NCI-H2196 (cell line): ENCODE results near the gene WDR70.
"Not testable (repeated sequence)": the region's sequence is repeated elsewhere in the genome, so short reads cannot be mapped to it uniquely, and the experiment has no call there.

Experiments
- DNase-seq: peaks from one replicate; lab custom pipeline; 2025; ENCODE audit not compliant: unreplicated experiment; lab: John Stamatoyannopoulos, UW

Gene WDR70

DNA sequence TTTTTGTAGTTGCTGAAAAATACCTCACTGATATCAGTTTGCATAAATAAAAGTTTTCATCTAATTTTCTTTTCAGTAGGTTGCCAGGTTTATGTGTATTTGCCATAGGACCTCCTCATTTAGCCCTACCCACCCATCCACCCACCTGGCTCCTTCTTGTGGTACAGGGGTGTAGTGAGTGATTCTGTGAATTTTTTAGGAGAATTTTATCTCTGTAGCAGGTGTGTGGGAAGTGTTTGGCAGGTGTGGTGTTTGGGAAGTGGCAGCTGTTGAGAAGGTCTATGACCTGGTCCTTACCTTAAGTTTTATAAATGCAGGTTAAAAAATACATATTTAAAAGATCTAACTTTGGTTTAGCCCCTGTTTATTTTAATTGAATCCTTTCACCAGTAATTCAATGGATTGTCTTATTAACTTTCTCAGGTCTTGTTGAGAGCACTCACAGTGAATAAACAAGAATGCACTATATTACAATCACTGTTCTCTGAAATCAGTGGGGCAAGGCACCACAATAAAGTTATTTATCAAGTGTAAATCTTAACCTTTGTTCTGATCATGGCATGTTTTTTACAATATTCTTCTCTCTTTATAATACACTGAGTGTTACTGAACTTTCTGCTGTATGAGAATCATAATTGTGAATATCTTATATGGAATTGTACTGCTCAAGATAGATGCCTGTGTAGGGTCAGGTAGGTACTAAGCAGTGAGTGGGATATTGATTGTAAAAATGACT is 189.1 kb downstream of the WDR70 start:
- DNase-seq = no peak

DNA sequence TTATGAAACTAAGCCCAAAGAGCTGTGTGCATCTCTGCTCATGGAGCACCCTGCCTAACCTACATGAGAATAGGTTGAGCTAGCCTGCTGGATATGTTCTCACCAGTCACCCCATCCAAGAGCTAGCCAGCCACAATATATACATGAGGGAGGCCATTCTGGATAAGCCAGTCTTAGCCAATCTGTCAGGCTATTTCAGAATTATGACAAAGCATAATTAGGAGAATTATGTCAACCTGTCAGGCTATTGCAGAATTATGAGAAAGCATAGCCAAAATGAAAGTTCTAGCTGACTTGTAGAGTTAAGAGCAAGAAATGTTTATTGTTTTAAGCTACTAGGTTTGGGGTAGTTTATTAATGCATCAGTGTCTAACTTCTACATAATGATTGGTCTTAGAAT is 189.8 kb downstream of the WDR70 start:
- no peak for DNase-seq

DNA sequence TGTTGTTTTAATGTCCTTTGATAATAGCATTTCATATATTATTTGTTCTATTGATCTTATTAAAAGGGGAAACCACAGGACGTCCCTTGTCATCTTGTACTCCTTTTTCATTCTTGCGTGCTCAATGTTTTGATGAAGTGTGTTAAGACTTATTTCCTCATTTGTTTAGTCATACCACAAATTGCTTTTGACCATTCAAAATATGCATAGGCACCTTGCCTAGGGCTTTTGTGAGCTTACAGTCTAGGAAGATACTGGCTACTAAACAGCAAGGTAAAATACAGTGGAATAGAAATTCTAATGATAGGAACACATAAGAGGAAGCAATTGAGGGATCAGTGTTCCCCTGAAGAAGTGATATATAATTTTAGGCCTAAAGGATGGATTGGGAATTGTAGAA is 190.3 kb downstream of the WDR70 start:
- DNase-seq = no peak

DNA sequence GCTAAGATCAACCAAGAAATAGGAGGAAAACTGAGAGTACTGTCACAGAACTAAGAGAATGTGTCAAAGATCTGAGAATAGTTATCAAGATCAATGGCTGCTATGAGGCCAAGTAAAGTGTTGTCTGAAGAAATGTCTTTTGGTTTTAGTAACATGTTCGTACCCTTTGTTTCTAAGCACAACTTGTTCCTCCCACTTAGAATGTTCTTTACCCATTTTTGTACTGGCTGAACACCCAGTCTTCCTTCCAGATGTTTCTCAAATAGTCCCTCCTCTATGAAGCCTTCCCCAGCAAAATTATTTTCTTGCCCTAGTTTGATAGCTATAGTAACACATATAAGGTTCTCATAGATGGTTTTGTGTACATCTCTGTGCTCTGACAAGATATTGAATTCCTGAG is 191.5 kb downstream of the WDR70 start:
- DNase-seq = no peak

DNA sequence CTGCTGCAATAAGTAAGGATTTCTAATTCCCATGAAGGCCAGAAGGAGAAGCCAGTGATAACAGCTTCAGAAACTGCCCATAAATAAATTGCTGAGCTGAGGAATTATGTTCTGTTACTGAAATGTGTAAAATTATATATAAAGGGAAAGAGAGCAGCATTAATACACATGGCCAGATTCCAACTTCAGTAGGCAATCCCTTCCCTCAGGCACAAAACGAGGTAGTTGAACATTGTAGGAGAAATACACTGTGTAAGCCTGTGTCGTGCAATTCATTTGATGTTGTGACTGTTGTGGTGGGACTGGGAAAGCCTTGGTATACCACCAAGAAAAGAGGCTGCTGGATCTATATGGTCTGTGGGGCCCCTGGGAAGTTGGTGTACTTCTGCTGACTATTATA is 192.9 kb downstream of the WDR70 start:
- DNase-seq = no peak

DNA sequence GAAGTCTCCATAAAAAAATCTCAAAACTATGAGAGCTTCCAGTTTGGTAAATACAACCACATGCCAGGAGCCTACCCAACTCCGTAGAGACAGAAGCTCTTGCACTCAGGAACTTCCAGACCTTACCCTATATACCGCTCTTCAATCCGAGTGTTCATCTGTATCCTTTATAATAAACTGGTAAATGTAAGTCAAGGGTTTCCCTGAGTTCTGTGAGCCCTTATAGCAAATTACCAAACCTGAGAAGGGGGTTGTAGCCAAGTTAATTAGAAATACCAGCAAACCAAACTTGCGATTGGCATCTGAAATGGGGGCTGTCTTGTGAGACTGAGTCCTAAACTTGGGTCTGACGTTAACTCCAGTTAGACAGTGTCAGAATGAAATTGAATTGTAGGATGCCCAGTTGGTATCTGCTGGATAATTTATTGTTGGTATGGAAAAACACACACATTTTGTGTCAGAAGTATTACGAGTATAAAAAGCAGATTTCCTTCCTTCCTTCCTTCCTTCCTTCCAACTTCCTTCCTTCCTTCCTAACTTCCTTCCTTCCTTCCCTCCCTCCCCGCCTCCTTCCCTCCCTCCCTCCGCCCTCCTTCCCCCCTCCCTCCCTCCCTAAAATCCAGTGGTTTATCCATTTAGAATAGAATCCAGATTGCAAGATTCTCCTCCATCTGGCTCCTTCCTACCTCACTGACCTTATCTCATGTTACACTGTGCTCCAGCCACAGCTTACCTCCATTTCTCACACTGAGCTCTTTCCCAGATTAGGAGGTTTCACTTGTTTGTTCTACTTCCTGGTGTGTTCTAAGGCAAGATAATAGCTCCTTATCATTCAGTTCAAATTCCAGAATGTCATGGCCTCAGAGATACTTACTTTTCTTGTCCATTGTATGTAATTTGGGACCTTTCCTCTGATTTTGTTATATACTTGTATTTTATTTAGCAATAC is 196.7 kb downstream of the WDR70 start:
- peak; percentile 17 for DNase-seq

DNA sequence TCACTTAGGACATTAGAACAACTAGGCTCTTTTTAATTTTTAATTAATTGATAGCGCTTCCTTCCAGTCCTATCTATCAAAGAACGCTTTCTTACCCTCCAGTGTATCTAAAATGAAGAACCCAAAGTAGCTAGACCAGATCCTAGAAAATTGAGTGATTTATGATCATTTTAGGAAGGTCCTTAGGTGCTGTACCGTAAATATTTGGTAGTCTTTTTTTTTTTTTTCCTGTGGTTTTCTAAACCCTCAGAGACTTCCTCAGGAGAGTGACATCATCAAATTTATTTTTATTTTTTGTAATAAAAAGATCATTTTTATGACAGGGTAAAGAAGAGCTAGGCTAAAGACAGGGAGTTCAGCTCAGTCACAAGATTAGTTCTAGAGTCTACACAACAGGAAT is 197.4 kb downstream of the WDR70 start:
- DNase-seq = no peak

DNA sequence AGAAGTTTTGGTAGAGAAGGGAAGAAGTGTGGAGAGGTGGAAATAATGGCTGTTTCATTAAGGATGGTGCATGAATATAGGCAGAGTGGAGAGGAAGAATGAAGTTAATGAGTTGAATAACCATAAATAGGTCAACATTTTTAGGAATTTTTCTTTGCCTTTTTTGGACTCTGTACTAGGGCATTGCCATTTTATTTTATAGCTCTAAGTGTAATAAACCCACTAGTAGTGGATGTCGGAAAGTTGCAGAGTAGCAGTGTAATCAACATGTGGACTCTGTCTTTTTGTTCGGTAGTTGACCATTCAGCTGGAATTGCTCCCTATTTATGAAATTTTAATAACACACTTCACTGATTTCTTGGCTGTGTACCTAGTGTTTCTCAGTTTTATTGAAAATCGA is 199.1 kb downstream of the WDR70 start:
- DNase-seq = no peak

DNA sequence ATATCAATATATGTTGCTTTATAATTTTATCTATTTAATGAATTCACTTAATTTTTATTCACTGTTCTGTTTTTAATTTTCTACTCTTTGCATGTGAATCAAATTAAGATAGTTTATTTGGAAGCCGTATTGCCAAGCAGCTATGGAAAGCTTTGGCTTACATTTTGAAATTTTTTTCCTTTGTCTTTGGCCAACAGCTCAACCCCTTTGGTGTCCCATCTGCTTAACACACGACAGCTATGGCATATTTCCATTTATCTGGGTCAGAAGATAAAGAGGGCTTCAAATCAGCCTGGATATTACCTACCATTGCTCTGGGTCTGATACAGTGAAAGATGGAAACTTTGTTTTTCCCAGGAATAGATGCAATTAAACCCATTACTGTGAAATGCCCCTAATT is 201.0 kb downstream of the WDR70 start:
- no peak for DNase-seq

DNA sequence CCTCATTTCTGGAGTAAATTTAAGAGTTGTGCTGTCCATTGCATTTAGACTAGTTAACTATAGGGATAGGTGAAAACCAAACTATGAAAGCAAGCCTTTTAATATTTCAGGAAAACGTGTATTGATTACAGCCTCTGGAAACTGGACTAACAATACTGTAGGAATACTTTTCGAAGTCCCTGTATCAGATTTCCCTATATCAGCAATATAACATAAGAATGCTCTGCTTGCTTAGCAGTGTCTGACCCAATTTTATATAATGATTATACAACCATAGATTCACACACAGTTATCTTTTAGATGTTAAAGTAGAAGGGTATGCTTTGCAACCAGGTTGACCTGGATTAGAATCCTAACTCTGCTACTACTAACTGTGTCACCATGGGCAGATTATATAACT is 203.1 kb downstream of the WDR70 start:
- no peak for DNase-seq

DNA sequence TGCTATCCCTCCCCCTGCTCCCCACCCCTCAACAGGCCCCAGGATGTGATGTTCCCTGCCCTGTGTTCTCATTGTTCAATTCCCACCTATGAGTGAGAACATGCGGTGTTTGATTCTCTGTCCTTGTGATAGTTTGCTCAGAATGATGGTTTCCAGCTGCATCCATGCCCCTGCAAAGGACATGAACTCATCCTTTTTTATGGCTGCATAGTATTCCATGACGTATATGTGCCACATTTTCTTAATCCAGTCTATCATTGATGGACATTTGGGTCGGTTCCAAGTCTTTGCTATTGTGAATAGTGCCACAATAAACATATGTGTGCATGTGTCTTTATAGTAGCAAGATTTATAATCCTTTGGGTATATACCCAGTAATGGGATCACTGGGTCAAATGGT is 214.2 kb downstream of the WDR70 start:
- DNase-seq = not testable (repeated sequence)

DNA sequence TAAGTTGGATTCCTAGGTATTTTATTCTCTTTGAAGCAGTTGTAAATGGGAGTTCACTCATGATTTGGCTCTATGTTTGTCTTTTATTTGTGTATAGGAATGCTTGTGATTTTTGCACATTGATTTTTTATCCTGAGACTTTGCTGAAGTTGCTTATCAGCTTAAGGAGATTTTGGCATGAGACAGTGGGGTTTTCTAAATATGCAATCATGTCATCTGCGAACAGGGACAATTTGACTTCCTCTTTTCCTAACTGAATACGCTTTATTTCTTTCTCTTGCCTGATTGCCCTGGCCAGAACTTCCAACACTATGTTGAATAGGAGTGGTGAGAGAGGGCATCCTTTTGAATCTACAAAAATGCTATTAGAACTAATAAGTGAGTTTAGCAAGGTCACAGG is 215.7 kb downstream of the WDR70 start:
- DNase-seq = not testable (repeated sequence)

DNA sequence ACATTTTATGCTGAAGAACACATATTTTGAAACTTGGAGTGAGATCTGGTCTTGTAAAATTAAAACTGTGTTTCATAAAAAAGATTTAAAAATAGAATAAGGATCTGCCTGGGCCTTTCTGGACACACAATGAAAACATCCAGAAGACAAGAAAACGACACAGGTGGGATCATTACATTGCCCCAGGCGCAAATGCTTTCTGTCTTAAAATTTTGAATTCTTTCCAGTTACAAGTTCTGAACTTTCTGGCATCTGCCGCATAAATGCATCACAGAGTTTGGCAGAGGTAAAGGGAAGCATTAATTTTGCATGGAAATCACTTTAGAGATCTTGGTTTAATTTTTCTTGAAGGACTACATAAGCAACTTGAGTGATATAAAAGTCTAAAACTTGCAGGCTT is 219.6 kb downstream of the WDR70 start:
- no peak for DNase-seq

DNA sequence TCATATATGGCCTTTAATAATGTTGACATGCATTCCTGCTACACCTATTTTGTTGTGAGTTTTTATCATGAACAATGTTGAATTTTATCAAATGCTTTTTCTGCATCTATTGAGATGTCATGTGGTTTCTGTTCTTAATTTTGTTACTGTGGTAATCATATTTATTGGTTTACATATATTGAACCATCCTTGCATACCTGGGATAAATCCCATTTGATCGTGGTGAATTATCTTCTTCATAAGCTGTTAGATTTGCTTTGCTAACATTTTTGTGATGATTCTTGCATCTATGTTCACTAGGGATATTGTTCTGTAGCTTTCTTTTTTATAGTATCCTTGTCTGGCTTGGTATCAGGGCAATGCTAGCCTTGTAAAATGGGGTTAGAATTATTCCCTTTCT is 222.0 kb downstream of the WDR70 start:
- no peak for DNase-seq

DNA sequence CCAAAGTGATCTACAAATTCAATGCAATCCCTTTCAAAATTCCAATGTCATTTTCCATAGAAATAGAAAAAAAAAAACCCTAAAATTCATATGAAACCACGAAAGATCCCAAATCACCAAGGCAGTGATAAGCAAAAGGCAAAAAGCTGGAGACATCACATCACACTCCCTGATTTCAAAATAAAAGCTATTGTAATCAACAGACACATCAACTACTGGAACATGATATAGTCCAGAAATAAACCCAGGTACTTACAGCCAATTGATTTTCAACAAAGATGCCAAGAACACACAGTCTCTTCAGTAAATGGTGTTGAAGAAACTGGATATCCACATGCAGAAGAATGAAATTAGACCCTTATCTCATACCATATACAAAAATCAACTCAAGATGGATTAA is 224.0 kb downstream of the WDR70 start:
- DNase-seq = no peak

DNA sequence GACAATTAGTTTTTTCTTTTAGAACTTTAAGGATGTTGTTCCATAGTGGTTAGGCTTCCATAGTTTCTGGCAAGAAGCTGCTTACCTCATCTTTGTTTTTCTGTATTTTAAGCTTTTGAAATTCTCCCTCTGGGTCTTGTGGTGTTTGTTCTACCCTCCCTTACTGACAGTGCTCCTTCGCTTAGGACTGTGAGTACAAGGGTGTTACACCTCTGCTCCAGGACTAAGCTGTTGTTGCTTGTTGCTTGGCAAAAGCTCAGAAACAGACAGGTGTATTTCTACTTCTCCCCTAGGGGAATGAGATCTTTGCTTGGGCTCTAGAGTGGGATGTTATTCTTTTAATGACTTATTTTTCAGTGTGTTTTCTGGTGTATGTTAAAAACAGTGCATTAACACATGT is 225.2 kb downstream of the WDR70 start:
- DNase-seq = no peak

DNA sequence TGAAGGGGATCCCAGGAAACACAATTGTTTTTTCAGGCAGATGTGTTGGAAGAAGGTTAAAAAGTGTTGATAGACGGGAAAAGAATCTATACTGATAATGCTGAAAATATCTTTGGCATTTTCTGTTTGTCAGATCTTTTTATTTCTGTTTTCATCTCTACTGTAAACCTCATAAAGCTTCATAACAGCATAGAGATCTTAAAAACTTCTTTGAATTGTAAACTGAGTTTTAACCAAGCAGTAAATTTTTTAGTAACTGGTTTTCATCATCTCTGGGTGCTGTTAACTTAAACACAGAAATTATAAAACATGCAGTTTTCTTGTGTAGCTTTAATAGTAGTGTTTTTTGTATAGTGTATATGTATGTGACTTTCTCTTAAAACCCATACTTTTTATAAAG is 227.0 kb downstream of the WDR70 start:
- DNase-seq = no peak

DNA sequence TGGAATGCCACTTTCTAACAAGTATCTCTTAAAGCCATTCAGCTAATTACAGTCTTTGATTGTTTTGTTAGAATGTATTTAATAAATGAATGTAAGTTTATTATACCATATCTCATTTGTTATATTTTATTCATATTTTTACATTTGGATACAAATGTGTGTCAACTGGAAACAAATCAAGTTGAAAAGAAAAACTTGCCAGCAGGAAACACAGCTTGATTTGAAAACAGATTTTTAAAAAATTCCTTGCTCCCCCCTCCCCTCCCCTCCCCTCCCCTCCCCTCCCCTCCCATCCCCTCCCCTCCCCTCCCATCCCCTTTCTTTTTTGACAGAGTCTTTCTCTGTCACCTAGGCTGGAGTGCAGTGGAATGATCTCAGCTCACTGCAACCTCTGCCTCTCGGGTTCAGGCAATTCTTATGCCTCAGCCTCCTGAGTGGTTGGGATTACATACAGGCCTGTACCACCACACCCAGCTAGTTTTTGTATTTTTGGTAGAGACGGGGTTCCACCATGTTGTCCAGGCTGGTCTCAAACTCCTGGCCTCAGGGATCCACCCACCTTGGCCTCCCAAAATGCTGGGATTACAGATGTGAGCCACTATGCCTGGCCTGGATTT is 227.6 kb downstream of the WDR70 start:
- DNase-seq = no peak

DNA sequence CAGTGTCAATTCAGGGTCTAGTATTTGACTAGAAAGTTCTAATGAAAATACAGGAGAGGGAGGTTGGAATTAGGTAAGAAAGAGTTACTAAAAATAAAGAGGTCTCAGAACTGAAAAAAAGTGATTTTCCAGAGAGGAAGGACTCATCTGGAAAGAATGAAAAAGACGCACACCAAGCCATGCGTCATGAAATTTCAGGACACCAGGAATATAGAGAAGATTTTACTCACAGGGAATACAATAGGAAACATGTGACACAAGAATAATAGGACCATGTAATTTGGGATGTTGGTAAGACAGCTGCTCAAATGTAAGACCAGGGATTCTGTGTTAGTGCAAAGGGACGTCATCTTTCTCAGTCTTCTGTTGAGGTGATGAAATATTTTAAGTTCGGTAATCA is 236.1 kb downstream of the WDR70 start:
- DNase-seq = no peak

DNA sequence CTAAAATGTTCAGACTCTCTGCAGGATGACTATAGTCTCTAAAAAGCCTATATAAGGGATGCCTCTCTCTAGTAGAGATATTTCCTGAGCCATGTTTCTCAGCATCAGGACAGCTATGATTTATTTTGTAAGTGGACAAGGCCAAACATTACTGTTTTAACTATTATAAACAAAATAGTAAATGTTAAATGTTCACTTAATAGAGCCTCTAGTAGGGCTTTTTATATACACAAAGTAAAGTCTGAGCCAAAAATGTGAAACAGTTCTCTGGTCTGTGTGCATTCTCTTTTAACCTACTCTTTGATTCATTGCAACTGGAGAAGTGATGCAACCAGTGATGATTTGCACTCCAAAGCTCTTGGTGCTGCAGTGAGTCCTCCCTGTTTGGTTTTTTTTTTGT is 240.2 kb downstream of the WDR70 start:
- no peak for DNase-seq

DNA sequence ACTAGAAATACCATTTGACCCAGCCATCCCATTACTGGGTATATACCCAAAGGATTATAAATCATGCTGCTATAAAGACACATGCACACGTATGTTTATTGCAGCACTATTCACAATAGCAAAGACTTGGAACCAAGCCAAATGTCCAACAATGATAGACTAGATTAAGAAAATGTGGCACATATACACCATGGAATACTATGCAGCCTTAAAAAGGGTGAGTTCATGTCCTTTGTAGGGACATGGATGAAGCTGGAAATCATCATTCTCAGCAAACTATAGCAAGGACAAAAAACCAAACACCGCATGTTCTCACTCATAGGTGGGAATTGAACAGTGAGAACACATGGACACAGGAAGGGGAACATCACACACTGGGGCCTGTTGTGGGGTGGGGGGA is 243.2 kb downstream of the WDR70 start:
- not testable (repeated sequence) for DNase-seq

DNA sequence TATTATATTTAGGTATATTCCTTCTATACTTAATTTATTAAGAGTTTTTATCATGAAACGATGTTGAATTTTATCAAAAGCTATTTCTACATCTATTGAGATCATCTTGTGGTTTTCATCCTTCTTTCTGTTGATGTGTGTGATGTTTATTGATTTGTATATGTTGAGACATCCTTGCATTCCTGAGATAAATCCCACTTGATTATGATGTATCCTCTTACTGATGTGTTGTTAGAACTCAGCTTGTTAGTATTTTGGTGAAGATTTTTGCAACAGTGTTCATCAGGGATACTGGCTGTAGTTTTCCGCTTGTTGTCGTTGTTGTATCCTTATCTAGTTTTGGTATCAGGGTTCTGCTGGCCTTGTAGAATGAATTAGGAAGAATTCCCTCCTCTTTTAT is 247.1 kb downstream of the WDR70 start:
- DNase-seq = no peak
